ENCODE data around the gene RUNX2. TPM values are rescaled to one million over a fixed set of nuclear protein-coding genes. Genes with fewer than 3 reads are reported as not detected.

RUNX2 gene
- polyA plus RNA-seq, 1 donor from 2014 or later: not detected

DNA sequence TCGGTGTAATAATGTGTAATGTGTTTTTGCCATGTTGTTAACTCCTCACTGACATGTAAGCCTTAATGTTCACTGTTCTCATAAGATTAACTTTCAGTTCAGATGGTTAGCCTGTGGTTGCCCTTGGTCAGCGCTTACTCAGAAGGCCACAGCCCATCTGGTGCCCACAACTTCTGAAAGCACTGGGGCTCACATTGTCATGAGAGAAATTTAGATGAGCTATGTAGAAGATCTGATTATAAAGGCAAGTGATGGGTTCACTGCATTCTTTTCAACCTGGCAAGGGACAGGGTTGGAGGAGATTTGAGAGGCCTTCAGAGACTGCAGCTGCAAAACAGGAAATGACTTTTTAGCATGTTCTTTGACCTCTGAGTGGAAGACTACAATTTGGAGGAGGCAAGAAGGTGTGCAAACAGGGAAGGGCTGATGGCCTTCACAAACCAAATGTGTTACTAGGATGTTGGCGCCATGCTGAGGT, 291.9 kb downstream of the RUNX2 start:
- Histone ChIP-seq H3K79me2 (replicated peaks; ENCODE audit: insufficient read depth, low read length) (no peaks in the 10 kb centered on the region), H3K27me3 (ENCODE audit: insufficient read depth, low read depth, low read length) (no peaks in the 10 kb centered on the region), H3K4me2 (ENCODE audit: low read length) (no peak overlapping the region), H3K9me2 (ENCODE audit: insufficient read depth, low read length) (no peaks in the 10 kb centered on the region), H3K27ac (ENCODE audit: low read length) (no peak overlapping the region), H3K9ac (ENCODE audit: low read length) (no peak overlapping the region), H2AFZ (ENCODE audit: low read depth, low read length) (no peak overlapping the region), H3K9me3 (ENCODE audit: low read length) (no peaks in the 10 kb centered on the region), H3K36me3 (ENCODE audit: insufficient read depth, low read length) (no peaks in the 10 kb centered on the region), H4K20me1 (ENCODE audit: insufficient read depth) (no peaks in the 10 kb centered on the region), H3K4me3 (ENCODE audit: low read length) (no peak overlapping the region), H3F3A (ENCODE audit: insufficient read depth, low read length, poor library complexity, severe bottlenecking) (no peaks in the 10 kb centered on the region)
- TF ChIP-seq TAF1 (IDR thresholded peaks at IDR 0.05; ENCODE audit: low read depth): no peak
- TF ChIP-seq EP300 (conservative IDR thresholded peaks at IDR 0.05; ENCODE audit: poor library complexity, severe bottlenecking): no peak
- no peak for TF ChIP-seq EZH2 (IDR thresholded peaks at IDR 0.05; ENCODE audit: borderline replicate concordance, insufficient read depth, low read length, poor library complexity, severe bottlenecking)
- TF ChIP-seq CTCF (IDR thresholded peaks at IDR 0.05; ENCODE audit: poor library complexity, severe bottlenecking): no peak
- no peak for TF ChIP-seq SMC3 (conservative IDR thresholded peaks at IDR 0.05; ENCODE audit: poor library complexity)
- TF ChIP-seq RAD21 (conservative IDR thresholded peaks at IDR 0.05): no peak
- TF ChIP-seq POLR2AphosphoS5 (IDR thresholded peaks at IDR 0.05): no peak
- no peak for TF ChIP-seq MXI1 (conservative IDR thresholded peaks at IDR 0.05; ENCODE audit: poor library complexity, severe bottlenecking)
- no peak for TF ChIP-seq REST (IDR thresholded peaks at IDR 0.05; ENCODE audit: borderline replicate concordance)

GRCh38 chr6:45624228-45624627, 296.1 kb downstream of the RUNX2 start:
- Histone ChIP-seq H3K27me3 (ENCODE audit: insufficient read depth, low read depth, low read length) (no peaks in the 10 kb centered on the region), H2AFZ (ENCODE audit: low read depth, low read length) (no peak overlapping the region), H3K36me3 (ENCODE audit: insufficient read depth, low read length) (no peaks in the 10 kb centered on the region), H3K9me3 (ENCODE audit: low read length) (no peaks in the 10 kb centered on the region), H3F3A (ENCODE audit: insufficient read depth, low read length, poor library complexity, severe bottlenecking) (no peaks in the 10 kb centered on the region), H3K9me2 (ENCODE audit: insufficient read depth, low read length) (no peaks in the 10 kb centered on the region), H3K79me2 (replicated peaks; ENCODE audit: insufficient read depth, low read length) (no peaks in the 10 kb centered on the region), H3K4me3 (ENCODE audit: low read length) (no peak overlapping the region), H3K4me2 (ENCODE audit: low read length) (no peak overlapping the region), H3K9ac (ENCODE audit: low read length) (no peak overlapping the region), H3K27ac (ENCODE audit: low read length) (no peak overlapping the region), H4K20me1 (ENCODE audit: insufficient read depth) (no peaks in the 10 kb centered on the region)
- TF ChIP-seq MXI1 (conservative IDR thresholded peaks at IDR 0.05; ENCODE audit: poor library complexity, severe bottlenecking) (no peak), TAF1 (IDR thresholded peaks at IDR 0.05; ENCODE audit: low read depth) (no peak), POLR2AphosphoS5 (IDR thresholded peaks at IDR 0.05) (no peak)
